Islet precursor cell (in vitro differentiated cells): ENCODE results near the gene SLCO6A1.

Source experiments
- DNase-seq: peaks from one replicate; pipeline ENCODE4 v3.0.0-alpha.2; 2018

SLCO6A1 gene

GRCh38 chr5:102451082-102451481 lies 47.7 kb downstream of the SLCO6A1 start:
- DNase-seq = no peak

- no peak for DNase-seq
These were observed 48.3 kb downstream of the SLCO6A1 start for GRCh38 chr5:102450313-102450990.

GRCh38 chr5:102433473-102433872 lies 65.3 kb downstream of the SLCO6A1 start:
- no peak for DNase-seq

DNA sequence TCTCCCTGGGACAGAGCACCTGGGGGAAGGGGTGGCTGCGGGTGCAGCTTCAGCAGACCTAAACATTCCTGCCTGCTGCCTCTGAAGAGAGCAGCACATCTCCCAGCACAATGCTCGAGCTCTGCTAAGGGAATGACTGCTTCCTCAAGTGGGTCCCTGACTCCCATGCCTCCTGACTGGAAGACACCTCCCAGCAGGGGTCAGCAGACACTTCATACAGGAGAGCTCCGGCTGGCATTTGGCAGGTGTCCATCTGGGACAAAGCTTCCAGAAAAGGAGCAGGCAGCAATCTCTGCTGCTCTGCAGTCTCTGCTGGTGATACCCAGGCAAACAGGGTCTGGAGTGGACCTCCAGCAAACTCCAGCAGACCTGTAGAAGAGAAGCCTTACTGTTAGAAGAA lies 77.2 kb downstream of the SLCO6A1 start:
- peak; percentile 65 for DNase-seq

DNA sequence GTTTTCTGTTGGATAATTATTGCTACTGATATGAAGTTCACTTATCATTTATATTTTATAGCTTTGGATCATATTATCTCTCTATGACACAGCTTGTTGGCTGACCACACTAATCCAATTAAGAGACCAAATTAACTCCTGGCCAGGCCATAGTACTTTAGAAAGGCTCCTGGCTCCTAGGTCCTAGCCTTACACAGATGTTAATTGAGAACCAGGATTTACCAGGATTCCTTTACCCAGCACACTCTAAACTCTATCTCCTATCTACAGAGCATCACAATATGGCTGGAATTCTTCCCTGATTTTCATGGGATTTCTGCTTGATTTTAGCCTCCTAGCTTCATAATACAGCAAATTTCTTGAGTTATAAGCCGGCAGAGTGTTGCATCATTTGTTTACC lies 80.3 kb downstream of the SLCO6A1 start:
- DNase-seq = no peak

- DNase-seq = no peak
These were observed 84.4 kb downstream of the SLCO6A1 start for GRCh38 chr5:102414448-102414847.

GRCh38 chr5:102388235-102388634 lies 110.6 kb downstream of the SLCO6A1 start:
- peak; percentile 57 for DNase-seq

DNA sequence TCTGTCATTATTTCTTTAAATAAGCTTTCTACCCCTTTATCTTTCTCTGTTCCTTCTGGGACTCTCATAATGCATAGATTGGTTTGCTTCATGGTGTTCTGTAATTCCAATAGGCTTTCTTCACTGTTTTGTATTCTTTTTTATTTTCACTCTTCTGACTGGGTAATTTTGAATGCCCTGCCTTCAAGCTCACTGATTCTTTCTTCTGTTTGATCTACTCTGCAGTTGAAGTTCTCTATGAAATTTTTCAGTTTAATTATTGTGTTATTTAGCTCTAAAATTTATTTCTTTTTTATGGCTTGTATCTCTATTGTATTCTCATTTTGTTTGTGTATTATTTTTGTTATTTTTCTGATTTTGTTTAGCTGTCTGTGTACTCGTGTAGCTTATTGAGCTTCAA lies 113.4 kb downstream of the SLCO6A1 start:
- no peak for DNase-seq

DNA sequence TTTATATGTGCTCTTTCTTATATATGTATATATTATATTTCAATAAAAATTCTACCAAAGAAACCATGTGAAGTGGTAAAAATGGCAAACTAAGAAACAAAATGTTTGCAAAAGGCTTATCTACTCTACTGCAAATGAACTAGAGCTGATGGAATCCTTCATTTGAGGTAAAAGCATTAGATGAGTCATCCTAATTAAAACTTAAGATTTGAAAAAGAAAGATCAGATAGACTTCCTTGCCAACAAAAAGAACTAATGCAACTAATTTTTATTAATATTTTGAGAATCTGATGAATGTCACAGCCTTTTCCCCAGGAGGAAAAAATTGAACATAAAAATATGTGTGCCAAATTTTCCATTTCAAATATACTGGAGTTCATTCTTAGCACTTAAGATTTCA lies 118.6 kb downstream of the SLCO6A1 start:
- DNase-seq = no peak

- no peak for DNase-seq
These were observed 122.9 kb downstream of the SLCO6A1 start for GRCh38 chr5:102375876-102376275.

DNA sequence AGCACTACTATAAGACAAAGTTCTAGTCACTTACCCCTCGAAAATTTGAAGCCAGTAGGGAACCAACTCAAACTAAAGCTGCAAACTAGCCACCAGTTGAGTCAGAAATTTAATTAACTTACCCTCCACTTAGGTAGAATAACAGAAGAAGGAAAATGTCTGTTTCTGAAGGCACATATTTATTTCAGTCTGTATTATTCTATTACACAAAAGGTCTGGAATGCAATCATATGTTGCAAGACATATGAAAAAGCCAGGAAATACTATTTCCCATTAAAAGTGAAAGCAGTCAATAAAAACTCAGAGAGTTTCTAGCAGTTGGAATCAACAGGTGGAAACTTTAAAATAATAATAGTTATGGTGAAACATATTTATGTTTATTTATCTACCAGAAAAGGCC lies 123.5 kb downstream of the SLCO6A1 start:
- no peak for DNase-seq

- no peak for DNase-seq
These were observed 130.4 kb downstream of the SLCO6A1 start for GRCh38 chr5:102368392-102368791.

GRCh38 chr5:102341681-102342288 lies 157.0 kb downstream of the SLCO6A1 start:
- DNase-seq = no peak

DNA sequence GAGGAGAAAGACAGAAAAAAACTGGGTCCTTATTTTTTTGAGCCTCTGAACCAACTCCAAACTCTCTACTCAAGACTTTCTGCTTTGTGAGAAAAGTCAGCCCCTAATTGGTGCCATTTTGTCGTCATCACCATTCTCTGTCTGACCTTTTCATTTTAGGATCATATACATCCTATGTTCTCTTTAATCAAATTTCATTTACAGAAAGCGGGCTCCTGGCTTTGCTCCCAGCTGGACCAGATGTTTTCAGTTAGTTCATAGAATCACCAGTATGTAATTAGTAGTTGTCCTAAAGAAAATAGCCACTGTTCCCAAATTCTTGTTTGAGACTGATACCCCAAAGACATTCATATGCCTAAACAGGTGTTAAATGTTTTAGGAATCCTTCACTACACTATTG lies 174.1 kb downstream of the SLCO6A1 start:
- no peak for DNase-seq
